OCI-LY1 (cell line): ENCODE results near the gene PCNT.

Experiments
- H2AFZ ChIP-seq: fragments of 200-600 bp; sonication (generic), shearing (Covaris generic); 2 replicates; pipeline ENCODE4 v1.6.0; 2014; ENCODE audit warnings: antibody characterized with exemption, mild to moderate bottlenecking, low read length
- H3F3A ChIP-seq: fragments of 200-600 bp; sonication (generic), shearing (Covaris generic); 2 replicates; pipeline ENCODE4 v1.6.0; 2014; ENCODE audit warnings: mild to moderate bottlenecking, antibody characterized with exemption, low read length, moderate library complexity; ENCODE audit not compliant: insufficient read depth
- H3K27ac ChIP-seq: fragments of 200-600 bp; sonication (generic); 2 replicates; pipeline ENCODE4 v1.5.1; 2014; ENCODE audit warnings: low read length, mixed run types, mild to moderate bottlenecking, low read depth; ENCODE audit not compliant: poor library complexity, severe bottlenecking
- H3K27me3 ChIP-seq: fragments of 200-600 bp; sonication (generic); 2 replicates; pipeline ENCODE4 v1.6.0; 2014; ENCODE audit warnings: antibody characterized with exemption, mild to moderate bottlenecking, low read length, moderate library complexity; ENCODE audit not compliant: insufficient read depth
- H3K36me3 ChIP-seq: fragments of 200-600 bp; sonication (generic); 2 replicates; pipeline ENCODE4 v1.6.1; 2014; ENCODE audit warnings: mild to moderate bottlenecking, antibody characterized with exemption, low read length, moderate library complexity, mixed read lengths; ENCODE audit not compliant: insufficient read depth
- H3K4me1 ChIP-seq: fragments of 200-600 bp; sonication (generic); 2 replicates; pipeline ENCODE4 v1.5.1; 2014; ENCODE audit warnings: mild to moderate bottlenecking, low read length, moderate library complexity; ENCODE audit not compliant: insufficient read depth, severe bottlenecking
- H3K4me2 ChIP-seq: fragments of 200-600 bp; sonication (generic), shearing (Covaris generic); 2 replicates; pipeline ENCODE4 v1.6.1; 2014; ENCODE audit warnings: low read length
- H3K4me3 ChIP-seq: fragments of 200-600 bp; sonication (generic); 2 replicates; pipeline ENCODE4 v1.5.1; 2014; ENCODE audit warnings: low read length, low read depth, mild to moderate bottlenecking, mixed read lengths; ENCODE audit not compliant: poor library complexity, severe bottlenecking
- H3K79me2 ChIP-seq: fragments of 200-600 bp; shearing (Covaris generic); 2 replicates; pipeline ENCODE4 v1.6.1; 2016; ENCODE audit warnings: mixed run types, low read length, mixed read lengths; ENCODE audit not compliant: insufficient read depth
- H3K9ac ChIP-seq: fragments of 200-600 bp; sonication (generic), shearing (Covaris generic); 2 replicates; pipeline ENCODE4 v1.6.1; 2014; ENCODE audit warnings: mild to moderate bottlenecking, low read length, mixed read lengths
- H3K9me2 ChIP-seq: fragments of 200-600 bp; sonication (generic), shearing (Covaris generic); 2 replicates; pipeline ENCODE4 v1.6.1; 2014; ENCODE audit warnings: low read depth, mild to moderate bottlenecking, low read length, mixed read lengths
- H3K9me3 ChIP-seq: fragments of 200-600 bp; shearing (Covaris generic); 2 replicates; pipeline ENCODE4 v1.6.1; 2014; ENCODE audit warnings: low read length, mixed read lengths
- H4K20me1 ChIP-seq: fragments of 200-600 bp; sonication (generic), shearing (Covaris generic); 2 replicates; pipeline ENCODE4 v1.6.0; 2016; ENCODE audit warnings: mild to moderate bottlenecking, low read length; ENCODE audit not compliant: insufficient read depth
- CTCF ChIP-seq: fragments of 200-600 bp; sonication (generic), shearing (Covaris generic); IDR thresholded peaks from 2 replicates; pipeline ENCODE4 v1.5.1; 2017; ENCODE audit warnings: mild to moderate bottlenecking, antibody characterized with exemption, low read length, moderate library complexity, mixed read lengths
- EZH2 ChIP-seq: fragments of 200-600 bp; sonication (generic), shearing (Covaris generic); IDR thresholded peaks from 2 replicates; pipeline ENCODE4 v1.8.0; 2017; ENCODE audit warnings: borderline replicate concordance, mixed run types, mild to moderate bottlenecking, antibody characterized with exemption, low read length, moderate library complexity, mixed read lengths

Gene PCNT

GRCh38 chr21:46351476-46352163 lies 27.7 kb downstream of the PCNT start:
- no peak overlapping the region for H3K27ac ChIP-seq
- H3K9me3 ChIP-seq: no peaks in the 10 kb centered on the region
- no peak overlapping the region for H3K4me2 ChIP-seq
- H3K9me2 ChIP-seq: no peaks in the 10 kb centered on the region
- no peak for TF ChIP-seq CTCF
- no peak overlapping the region for H2AFZ ChIP-seq
- H3K4me3 ChIP-seq: no peak overlapping the region
- H3K36me3 ChIP-seq: peaks cover 96% of the 10 kb centered on the region
- peaks cover 22% of the 10 kb centered on the region for H3K4me1 ChIP-seq
- H3K9ac ChIP-seq: no peak overlapping the region
- H4K20me1 ChIP-seq: no peaks in the 10 kb centered on the region
- H3K27me3 ChIP-seq: no peaks in the 10 kb centered on the region
- H3F3A ChIP-seq: no peaks in the 10 kb centered on the region
- no peaks in the 10 kb centered on the region for H3K79me2 ChIP-seq

GRCh38 chr21:46352164-46352515 lies 28.2 kb downstream of the PCNT start:
- H3K9ac ChIP-seq: no peak overlapping the region
- TF ChIP-seq EZH2 (no peak), CTCF (no peak)
- no peaks in the 10 kb centered on the region for H4K20me1 ChIP-seq
- H3K27ac ChIP-seq: no peak overlapping the region
- H3K27me3 ChIP-seq: no peaks in the 10 kb centered on the region
- H3K4me1 ChIP-seq: peaks cover 27% of the 10 kb centered on the region
- H3K9me3 ChIP-seq: no peaks in the 10 kb centered on the region
- no peaks in the 10 kb centered on the region for H3K9me2 ChIP-seq
- H3K79me2 ChIP-seq: no peaks in the 10 kb centered on the region
- H3K4me3 ChIP-seq: no peak overlapping the region
- no peaks in the 10 kb centered on the region for H3F3A ChIP-seq
- no peak overlapping the region for H2AFZ ChIP-seq
- H3K36me3 ChIP-seq: peaks cover 90% of the 10 kb centered on the region
- no peak overlapping the region for H3K4me2 ChIP-seq

- no peaks in the 10 kb centered on the region for H3F3A ChIP-seq
- H3K79me2 ChIP-seq: no peaks in the 10 kb centered on the region
- H3K36me3 ChIP-seq: peaks cover 89% of the 10 kb centered on the region
- no peaks in the 10 kb centered on the region for H3K9me2 ChIP-seq
- no peak overlapping the region for H3K27ac ChIP-seq
- H3K9ac ChIP-seq: no peak overlapping the region
- no peaks in the 10 kb centered on the region for H4K20me1 ChIP-seq
- no peak overlapping the region for H3K4me3 ChIP-seq
- no peak for TF ChIP-seq EZH2
- no peak for TF ChIP-seq CTCF
- H3K9me3 ChIP-seq: no peaks in the 10 kb centered on the region
- H3K4me1 ChIP-seq: peaks cover 31% of the 10 kb centered on the region
- H3K4me2 ChIP-seq: no peak overlapping the region
- H3K27me3 ChIP-seq: no peaks in the 10 kb centered on the region
- no peak overlapping the region for H2AFZ ChIP-seq
Measured at GRCh38 chr21:46352913-46353312, 29.0 kb downstream of the PCNT start.
